Mucosa of descending colon (tissue), 3 donors: Measurements from ENCODE around the gene NT5C. TPM values are rescaled to one million over a fixed set of nuclear protein-coding genes. Genes with fewer than 3 reads are reported as not detected.
"Not testable (repeated sequence)": the region's sequence is repeated elsewhere in the genome, so short reads cannot be mapped to it uniquely, and the experiment has no call there.

Experiments used
- ATAC-seq: fragments of 200-7000 bp; cut with Tn5 transposase; one replicate; pipeline ENCODE4 v1.9.1; 2020; ENCODE audit warnings: mild to moderate bottlenecking, moderate library complexity
- DNase-seq, 3 donors: peaks; one replicate each; pipeline ENCODE4 v3.0.0-alpha.2; 2020
- H3K36me3 ChIP-seq: fragments of 200-600 bp; one replicate; pipeline ENCODE4 v1.8.0; 2021; ENCODE audit warnings: low read depth, mild to moderate bottlenecking
- H3K4me1 ChIP-seq: fragments of 200-600 bp; one replicate; pipeline ENCODE4 v1.8.0; 2021; ENCODE audit warnings: low read depth, mild to moderate bottlenecking
- H3K4me3 ChIP-seq: fragments of 200-600 bp; one replicate; pipeline ENCODE4 v1.8.0; 2021; ENCODE audit warnings: mild to moderate bottlenecking
- H3K9me3 ChIP-seq: fragments of 200-600 bp; one replicate; pipeline ENCODE4 v1.8.0; 2021; ENCODE audit warnings: mild to moderate bottlenecking
- intact Hi-C, 2 donors: fragments of 100-400 bp; cut with DNase I in 1 of 2; cut with micrococcal nuclease in 1 of 2; formaldehyde crosslinking; loops; one replicate each; pipeline versions ENCODE4 v1.11.0 to v1.11.1; 2022; cut with DNase I, micrococcal nuclease
- total RNA-seq, 3 donors: library from RNA; stranded (reverse); fragmentation: NEBNext Ultra II Directional in 2 of 3; extraction: Animal tissue kit (Norgen Biotek cat#: 25700) in 2 of 3; gene quantifications; one replicate each; pipeline versions ENCODE4 v1.2.1 to v1.2.4, GENCODE V29; 2021 to 2023
- TF ChIP-seq, protein P1 (sequence below): fragments of 200-600 bp; IDR thresholded peaks from one replicate; pipeline ENCODE4 v1.8.0; 2022; ENCODE audit warnings: antibody characterized with exemption, mild to moderate bottlenecking
- donor health status: DM: no; HTN: no; CAD: no; lungs with moderate emphysema.
- donor health status: DM: no; HTN: no; CAD: no.
- donor health status: DM: no; HTN: yes; CAD: no.

NT5C gene
- total RNA-seq, 3 donors from 2014 or later: 57.2 to 97.6 (median 75.4) TPM

DNA sequence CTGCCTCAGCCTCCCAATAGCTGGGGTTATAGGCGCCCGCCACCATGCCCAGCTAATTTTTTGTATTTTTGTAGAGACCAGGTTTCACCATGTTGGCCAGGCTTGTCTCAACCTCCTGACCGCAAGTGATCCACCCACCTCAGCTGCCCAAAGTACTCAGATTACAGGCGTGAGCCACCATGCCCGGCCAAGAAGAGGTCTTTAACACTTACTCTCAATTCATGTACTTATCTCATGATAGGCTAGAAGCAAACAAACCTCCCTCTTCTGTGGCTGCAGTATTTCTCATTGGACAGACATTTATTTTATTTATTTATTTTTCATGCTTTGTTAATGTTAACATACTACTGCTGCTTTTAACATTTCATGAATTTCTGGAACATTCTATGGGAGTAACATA is 7.0 kb upstream of the NT5C start:
- ATAC-seq: no peak
- DNase-seq: peak in 1 of 3 donors; percentile 17
- no peaks in the 10 kb centered on the region for H3K9me3 ChIP-seq
- H3K4me1 ChIP-seq: no peaks in the 10 kb centered on the region
- H3K36me3 ChIP-seq: no peaks in the 10 kb centered on the region
- no peak overlapping the region for H3K4me3 ChIP-seq
- TF ChIP-seq, protein P1, sequence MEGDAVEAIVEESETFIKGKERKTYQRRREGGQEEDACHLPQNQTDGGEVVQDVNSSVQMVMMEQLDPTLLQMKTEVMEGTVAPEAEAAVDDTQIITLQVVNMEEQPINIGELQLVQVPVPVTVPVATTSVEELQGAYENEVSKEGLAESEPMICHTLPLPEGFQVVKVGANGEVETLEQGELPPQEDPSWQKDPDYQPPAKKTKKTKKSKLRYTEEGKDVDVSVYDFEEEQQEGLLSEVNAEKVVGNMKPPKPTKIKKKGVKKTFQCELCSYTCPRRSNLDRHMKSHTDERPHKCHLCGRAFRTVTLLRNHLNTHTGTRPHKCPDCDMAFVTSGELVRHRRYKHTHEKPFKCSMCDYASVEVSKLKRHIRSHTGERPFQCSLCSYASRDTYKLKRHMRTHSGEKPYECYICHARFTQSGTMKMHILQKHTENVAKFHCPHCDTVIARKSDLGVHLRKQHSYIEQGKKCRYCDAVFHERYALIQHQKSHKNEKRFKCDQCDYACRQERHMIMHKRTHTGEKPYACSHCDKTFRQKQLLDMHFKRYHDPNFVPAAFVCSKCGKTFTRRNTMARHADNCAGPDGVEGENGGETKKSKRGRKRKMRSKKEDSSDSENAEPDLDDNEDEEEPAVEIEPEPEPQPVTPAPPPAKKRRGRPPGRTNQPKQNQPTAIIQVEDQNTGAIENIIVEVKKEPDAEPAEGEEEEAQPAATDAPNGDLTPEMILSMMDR: no peak
- intact Hi-C loops: no loop called here

DNA sequence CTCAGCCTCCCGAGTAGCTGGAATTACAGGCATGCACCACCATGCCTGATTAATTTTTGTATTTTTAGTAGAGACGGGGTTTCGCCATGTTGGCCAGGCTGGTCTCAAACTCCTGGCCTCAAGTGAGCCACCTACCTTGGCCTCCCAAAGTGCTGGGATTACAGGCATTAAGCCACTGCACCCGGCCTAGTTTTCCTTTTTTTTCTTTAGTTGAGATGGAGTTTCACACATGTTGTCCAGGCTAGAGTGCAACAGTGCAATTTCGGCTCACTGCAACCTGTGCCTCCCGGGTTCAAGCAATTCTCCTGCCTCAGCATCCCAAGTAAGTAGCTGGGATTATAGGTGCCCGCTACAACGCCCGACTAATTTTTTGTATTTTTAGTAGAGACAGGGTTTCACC is 6.2 kb upstream of the NT5C start:
- H3K36me3 ChIP-seq, H3K4me1 ChIP-seq, DNase-seq, intact Hi-C loops, ATAC-seq, H3K4me3 ChIP-seq, H3K9me3 ChIP-seq: not testable (repeated sequence)

DNA sequence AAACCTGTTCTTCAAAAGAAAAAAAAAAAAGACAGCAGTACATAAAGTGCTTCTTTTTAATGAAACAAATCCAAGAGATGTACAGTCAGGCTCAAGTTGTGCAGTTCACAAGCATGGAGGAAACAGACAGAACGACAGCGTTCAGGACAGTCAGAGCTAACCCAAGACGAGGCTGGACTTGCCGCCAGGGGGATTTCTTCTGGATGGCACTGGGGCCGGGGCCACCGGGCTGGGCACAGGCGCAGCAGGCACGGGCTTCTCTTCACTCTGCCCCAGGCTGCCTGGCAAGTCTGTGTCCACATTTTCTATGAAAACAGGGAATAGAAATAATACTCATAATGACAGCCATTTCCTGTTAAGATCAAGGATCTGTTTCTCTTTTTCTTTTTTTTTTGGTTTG is 4.4 kb upstream of the NT5C start:
- intact Hi-C loops: no loop called here
- ATAC-seq: no peak
- TF ChIP-seq, protein P1: no peak

DNA sequence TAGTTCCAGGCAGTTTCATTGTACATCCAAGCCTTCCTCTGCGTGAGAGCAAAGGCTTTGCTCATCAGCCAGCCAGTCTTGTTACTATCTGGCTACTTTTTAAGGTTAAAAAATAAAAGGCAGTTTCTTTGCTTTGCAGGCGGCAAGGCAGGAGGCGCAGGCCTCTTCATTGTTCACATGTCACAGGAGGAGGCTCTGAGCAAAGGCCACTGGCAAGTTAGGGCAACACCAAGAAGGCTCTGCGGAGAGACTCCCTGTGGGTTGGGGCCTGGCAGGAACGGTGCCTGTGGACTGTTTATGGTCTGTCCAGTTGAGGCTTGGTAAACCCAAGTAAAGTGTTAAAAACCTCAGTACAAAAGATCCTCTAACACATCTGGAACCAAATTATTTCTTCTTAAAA is 3.9 kb upstream of the NT5C start:
- intact Hi-C loops: no loop called here
- H3K36me3 ChIP-seq: no peaks in the 10 kb centered on the region
- ATAC-seq (no peak), DNase-seq (peak in 1 of 3 donors; percentile 15)
- TF ChIP-seq, protein P1: no peak
- H3K4me3 ChIP-seq: no peak overlapping the region
- H3K4me1 ChIP-seq: peaks cover 8% of the 10 kb centered on the region
- H3K9me3 ChIP-seq: no peaks in the 10 kb centered on the region

More for the DNA sequence above, 4.4 kb upstream of the NT5C start:
- Histone ChIP-seq H3K4me1 (peaks cover 5% of the 10 kb centered on the region), H3K36me3 (no peaks in the 10 kb centered on the region), H3K4me3 (no peak overlapping the region), H3K9me3 (no peaks in the 10 kb centered on the region)
- no peak for DNase-seq

DNA sequence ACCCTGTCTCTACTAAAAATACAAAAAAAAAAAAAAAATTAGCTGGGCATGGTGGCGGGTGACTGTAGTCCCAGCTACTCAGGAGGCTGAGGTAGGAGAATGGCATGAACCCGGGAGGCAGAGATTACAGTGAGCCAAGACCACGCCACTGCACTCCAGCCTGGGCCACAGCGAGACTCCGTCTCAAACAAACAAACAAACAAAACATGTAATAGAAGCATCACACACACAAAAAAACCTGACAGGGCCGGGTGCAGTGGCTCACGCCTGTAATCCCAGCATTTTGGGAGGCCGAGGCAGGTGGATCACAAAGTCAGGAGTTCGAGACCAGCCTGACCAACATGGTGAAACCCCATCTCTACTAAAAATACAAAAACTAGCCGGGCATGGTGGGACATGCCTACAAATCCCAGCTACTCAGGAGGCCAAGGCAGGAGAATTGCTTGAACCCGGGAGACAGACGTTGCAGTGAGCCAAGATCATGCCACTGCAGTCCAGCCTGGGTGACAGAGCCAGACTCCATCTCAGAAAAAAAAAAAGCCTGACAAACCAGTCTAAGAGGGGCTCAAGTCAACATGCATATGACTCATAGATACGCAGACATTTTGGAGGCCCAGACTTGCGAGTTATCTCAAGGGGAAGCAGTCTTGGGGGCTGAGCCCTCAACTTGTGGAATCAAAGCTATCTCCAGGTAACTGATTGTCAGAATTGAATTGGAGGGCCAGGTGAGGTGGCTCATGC is 2.2 kb upstream of the NT5C start:
- H3K4me1 ChIP-seq: peaks cover 18% of the 10 kb centered on the region
- peak in 1 of 3 donors; percentile 15 for DNase-seq
- H3K4me3 ChIP-seq, H3K9me3 ChIP-seq, ATAC-seq, intact Hi-C loops, H3K36me3 ChIP-seq: not testable (repeated sequence)

DNA sequence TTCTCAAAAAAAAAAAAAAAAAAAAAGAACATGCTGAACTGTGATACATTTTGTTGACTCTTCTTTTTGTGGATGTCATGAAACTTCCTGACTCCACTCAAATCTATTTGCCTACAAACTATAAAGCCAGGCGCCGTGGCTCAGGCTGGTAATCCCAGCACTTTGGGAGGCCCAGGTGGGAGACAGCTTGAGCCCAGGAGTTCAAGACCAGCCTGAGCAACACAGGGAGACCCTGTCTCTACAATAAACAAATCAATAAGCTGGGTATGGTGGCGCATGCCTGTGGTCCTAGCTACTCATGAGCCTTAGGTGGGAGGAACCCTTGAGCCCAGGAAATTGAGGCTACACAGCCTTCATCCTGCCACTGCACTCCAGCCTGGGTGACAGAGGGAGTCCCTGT is 1.5 kb upstream of the NT5C start:
- Histone ChIP-seq H3K9me3 (no peaks in the 10 kb centered on the region), H3K4me3 (no peak overlapping the region), H3K4me1 (peaks cover 23% of the 10 kb centered on the region), H3K36me3 (no peaks in the 10 kb centered on the region)
- DNase-seq (peak in 1 of 3 donors; percentile 24), ATAC-seq (no peak)
- TF ChIP-seq, protein P1: no peak
- intact Hi-C loops: no loop called here

DNA sequence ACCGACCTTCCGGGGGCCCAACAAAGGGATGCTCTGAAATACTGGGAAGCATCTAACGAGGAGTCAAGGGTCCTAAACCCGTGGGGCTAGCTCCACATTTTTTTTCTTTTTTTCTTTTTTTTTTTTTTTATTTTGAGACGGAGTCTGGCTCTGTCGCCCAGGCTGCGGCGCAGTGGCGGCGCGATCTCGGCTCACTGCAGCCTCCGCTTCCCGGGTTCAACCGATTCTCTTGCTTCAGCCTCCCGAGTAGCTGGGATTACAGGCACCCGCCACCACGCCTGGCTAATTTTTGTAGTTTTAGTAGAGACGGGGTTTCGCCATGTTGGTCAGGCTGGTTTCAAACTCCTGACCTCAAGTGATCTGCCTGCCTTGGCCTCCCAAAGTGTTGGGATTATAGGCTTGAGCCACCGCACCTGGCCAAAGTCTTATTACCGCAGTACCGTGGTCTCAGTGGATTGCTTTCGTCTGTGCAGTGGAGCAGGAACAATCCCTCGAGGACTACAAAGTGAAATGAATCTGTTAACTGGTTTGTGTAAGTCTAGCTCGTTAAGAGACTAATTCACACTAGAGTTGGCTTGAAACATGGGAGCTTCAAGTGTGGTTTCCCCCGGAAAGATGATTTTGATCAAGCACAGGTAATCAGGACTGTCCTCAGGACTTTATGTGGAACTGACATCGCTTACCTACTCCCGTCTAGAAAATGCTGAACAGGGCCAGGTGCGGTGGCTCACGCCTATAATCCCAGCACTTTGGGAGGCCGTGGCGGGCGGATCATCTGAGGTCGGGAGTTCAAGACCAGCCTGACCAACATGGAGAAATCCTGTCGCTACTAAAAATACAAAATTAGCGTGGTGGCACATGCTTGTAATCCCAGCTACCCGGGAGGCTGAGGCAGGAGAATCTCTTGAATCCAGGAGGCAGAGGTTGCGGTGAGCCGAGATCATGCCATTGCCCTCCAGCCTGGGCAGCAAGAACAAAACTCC is 767 bp upstream of the NT5C start:
- H3K4me1 ChIP-seq: peaks cover 29% of the 10 kb centered on the region
- ATAC-seq, H3K9me3 ChIP-seq, H3K36me3 ChIP-seq, H3K4me3 ChIP-seq, intact Hi-C loops: not testable (repeated sequence)
- DNase-seq: peak in 1 of 3 donors; percentile 28
